Tongue (tissue), 2 donors: ENCODE measurements around the gene PRXL2B. TPM values are rescaled to one million over a fixed set of nuclear protein-coding genes. Genes with fewer than 3 reads are reported as not detected.
"Not testable (repeated sequence)": the region's sequence is repeated elsewhere in the genome, so short reads cannot be mapped to it uniquely, and the experiment has no call there.

ENCODE experiments used
- DNase-seq: peaks from one replicate; pipeline ENCODE4 v3.0.0-alpha.2; 2015
- total RNA-seq: library from RNA; depleted of rRNA; stranded (reverse); fragments of >200 nt; gene quantifications from one replicate; pipeline ENCODE4 v1.2.3, GENCODE V29; 2014

PRXL2B gene
- total RNA-seq, 1 donor from 2014 or later, result 15.4 TPM

GRCh38 chr1:2614145-2614544, 27.6 kb downstream of the PRXL2B start:
- DNase-seq, result no peak

- DNase-seq, result no peak
Measured at GRCh38 chr1:2617971-2618470, 31.4 kb downstream of the PRXL2B start.

DNA sequence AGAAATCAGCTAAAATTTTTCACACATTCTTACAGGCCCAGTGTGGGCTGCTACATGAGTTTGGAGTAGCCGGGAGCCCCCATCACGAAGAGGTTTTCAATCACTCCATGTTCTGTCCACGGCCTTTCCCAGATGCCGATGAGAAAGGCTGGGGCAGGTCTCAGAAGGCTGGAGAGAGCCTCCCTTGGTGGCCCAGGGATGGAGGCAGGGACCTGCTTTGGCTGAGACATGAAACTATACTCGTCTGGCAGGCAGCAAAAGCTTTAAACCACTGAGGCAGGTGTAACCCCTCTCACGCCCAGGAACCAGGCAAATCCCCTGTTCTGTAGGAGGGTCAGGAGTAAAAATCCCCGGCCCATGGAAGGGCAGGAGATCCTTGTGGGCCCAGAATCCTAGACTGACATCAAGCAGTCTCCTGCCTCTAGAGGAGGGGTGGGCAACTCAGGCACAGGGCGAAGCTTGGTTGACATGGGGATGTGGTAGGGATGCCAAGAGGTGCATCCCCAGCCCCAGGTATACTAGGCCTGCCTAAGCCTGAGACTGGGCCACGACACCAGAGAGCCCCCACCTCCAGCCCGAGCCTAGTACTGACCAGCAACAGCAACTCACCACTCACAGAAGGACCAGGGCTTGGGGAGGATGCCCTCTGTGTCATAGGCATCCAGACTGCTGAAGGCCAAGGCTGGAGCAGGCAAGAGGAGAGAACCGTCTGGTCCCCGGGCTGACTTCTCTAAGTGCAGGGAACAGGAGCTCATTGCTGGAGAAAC, 37.2 kb downstream of the PRXL2B start:
- no peak for DNase-seq

GRCh38 chr1:2624735-2625300, 38.2 kb downstream of the PRXL2B start:
- DNase-seq, result no peak

GRCh38 chr1:2625311-2625710, 38.7 kb downstream of the PRXL2B start:
- no peak for DNase-seq

GRCh38 chr1:2625748-2626147, 39.2 kb downstream of the PRXL2B start:
- DNase-seq, result not testable (repeated sequence)

DNA sequence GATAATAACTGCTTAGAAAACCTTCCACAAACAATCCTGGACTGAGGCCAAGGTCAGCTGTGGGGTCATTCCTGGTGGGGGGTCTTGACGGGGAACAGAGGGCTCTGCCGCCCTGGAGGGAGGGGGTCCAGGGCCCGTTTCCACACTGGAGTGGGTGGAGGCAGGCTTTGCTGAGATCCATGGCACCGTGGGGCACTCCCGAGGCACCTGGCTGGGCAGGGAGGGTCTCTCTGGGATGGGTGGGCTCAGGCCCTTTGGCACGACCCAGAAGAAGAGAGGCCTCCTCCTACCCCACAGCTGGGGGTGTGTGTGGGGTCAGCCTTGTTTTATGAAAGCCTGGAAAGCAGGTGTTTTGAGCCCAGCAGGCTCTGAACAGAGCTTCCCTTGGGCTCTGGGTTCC, 41.2 kb downstream of the PRXL2B start:
- no peak for DNase-seq

- DNase-seq, result no peak
Measured at GRCh38 chr1:2628191-2628932, 41.8 kb downstream of the PRXL2B start.

DNA sequence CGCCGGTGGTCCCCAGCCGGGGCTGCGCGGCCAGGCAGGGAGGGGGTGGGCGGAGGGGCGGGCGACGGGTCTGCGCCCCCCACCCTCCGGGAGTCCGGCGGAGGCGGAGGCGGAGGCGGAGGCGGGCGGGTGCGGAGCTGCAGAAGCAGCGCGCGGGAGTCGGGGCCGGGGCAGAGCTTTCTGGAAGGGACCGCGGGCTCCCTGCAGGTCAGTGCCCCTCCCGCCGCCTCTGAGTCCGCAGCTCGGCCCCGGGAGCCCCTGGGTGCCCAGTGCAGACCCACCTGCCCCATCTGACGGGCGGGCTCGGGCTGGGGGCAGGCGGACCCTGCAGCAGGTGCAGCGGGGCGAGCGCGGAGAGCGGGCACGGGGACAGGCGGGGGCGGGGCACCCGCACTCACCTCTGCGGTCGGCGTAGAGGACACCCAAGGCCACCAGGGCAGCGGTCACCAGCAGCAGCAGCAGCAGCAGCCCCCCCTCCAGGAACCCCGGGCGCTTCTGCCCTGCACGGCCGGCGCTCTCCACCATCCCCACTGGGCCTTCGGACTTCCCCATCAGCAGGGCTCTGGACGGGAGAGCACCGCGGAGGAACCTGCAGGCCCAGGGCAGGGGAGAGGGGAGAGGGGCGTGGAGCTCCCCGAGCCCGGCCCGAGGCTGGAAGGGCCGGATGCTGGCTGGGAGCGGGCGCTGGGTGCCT, 42.5 kb downstream of the PRXL2B start:
- no peak for DNase-seq

DNA sequence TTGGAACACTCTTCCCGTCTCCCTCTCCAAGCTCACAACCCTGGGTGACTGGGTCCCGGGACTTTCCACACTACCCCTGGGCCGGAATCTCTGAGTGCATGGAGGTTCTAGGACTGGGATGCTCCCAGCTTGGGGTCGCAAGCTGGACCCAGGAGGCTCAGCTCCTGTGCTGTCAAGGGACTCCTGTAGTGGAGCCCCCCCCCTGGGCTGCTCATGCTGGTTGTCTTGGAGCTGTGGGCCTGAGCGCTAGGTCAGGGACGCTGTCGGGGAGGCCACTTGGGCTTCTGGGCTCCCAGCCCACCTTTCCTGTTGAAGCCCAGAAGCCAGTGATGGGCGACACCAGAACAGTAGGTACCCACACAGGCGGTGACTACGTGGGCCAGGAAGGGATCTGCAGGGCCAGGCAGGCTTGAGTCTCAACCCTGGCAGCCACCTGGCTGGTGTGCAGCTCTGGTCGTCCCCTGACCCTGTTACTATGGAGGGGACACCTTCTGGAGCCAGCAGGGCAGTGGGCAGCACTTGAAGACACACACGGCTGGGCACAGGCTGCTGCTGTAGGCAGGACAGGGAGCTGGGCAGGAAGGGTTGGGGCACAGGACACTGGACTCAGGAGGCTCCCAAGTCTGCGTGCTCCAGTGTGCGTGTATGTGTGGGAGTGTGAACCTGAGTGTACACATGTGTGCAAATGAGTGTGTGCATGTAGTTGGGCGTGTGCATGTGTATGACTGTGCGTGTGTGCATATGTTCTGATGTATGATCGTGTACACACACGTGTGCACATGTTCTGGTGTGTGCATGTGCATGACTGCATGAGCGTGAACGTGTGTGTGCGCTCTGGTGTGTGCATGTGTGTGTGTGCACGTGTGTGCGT, 43.3 kb downstream of the PRXL2B start:
- DNase-seq, result no peak

GRCh38 chr1:2630498-2631135, 44.0 kb downstream of the PRXL2B start:
- DNase-seq, result no peak

DNA sequence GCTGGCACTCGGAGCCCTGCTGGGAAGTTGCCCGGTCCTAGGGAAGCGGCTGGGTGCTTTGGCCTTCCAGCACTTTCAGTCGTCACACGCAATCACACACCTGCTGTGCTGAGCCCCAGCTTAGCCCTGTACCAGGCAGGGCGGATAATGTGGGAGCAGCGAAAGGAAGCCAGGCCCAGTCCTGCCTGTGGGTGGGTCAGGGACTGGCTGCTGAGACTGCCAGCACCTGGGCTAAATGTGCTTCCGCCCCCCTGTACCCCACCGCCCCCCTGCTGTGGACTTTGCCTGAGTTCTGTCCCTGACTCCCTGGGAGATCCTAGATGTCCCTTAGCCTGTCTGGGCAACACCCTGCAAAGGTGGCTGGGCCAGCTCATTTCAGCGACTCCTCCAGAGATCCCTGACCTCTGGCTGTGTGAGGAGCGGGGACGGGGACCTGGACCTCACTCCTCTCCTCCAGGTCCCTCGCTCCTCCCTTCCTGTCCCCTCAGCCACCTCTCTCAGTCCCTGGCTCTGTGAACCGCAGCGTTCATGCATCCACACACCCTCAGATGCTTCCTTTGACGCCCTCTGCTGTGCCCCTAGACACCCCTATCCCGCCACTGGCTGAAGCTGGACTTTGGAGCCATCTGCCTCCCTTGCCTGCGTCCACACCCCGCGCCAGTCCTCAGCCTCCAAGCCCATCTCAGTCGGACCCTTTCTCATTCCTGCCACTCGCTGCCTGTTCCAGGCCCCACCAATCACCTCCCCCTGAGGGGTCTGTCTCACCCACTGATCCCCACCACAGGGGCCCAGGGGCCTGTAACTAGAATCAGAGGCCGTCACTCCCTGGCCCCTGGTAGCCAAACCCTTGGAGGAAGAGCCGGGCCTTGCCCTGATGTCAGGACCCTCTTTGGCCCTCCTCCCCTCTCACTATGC, 44.8 kb downstream of the PRXL2B start:
- no peak for DNase-seq

GRCh38 chr1:2632051-2632430, 45.5 kb downstream of the PRXL2B start:
- no peak for DNase-seq

- no peak for DNase-seq
Measured at GRCh38 chr1:2632561-2633361, 46.2 kb downstream of the PRXL2B start, which contains the start of gene MMEL1. Gene MMEL1, minus strand, starts transcription at chr1:2633016. Its CDS starts 3,532 bp downstream, at chr1:2629484.

DNA sequence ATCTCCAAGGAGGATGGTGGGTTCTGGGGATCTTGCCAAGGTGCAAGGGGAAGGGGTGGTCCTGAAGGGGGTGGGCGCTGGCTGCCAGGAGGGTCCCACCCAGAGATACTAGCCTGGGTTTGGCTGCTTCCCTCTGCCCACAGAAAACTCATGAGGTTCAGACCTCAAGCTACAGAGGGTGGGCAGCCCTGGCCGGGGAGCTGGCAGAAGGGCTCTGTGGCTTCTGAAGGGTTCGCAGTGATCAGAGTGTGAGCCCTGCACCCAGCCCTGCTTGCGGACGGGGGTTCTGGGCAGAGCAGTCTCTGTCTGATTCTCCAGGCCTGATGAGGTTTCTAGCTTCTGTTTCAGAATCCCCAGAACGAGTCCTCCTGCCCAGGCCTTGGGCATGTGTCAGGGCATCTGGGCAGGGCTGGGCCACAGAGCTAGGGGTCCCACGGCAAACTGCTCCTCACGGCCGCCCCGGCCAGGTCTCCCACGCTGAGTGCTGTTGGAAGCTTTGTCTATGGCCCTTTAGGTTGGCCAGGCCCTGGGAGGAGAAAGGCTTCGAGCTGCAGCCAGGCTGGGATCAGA, 46.9 kb downstream of the PRXL2B start:
- DNase-seq, result no peak

DNA sequence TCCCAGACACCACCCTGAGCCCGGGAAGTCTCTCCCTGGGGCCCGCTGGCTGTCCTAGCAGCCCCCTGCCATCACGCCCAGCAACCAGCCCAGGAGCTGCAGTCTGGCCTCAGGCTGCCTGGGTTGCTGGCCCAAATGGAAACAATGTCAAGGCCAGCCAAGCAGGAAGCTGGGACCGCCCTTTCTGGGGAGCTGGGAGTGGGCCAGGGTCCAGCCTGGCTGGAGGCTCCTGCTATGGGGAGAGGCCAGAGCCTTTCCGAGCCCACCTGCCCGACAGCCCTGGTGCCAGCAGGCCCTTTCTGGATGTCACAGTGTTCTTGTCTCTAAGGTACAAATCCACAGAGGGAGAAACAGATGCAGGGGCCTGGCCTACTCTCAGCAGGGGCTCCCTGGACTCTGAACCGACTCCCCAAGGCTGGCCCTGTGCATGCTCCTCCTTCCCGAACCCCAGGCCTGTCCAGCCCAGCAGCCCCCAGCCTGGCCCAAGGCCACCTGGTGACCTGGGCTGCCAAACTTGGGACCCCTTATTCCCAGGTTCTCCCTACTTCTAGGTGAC, 47.4 kb downstream of the PRXL2B start:
- DNase-seq, result no peak

DNA sequence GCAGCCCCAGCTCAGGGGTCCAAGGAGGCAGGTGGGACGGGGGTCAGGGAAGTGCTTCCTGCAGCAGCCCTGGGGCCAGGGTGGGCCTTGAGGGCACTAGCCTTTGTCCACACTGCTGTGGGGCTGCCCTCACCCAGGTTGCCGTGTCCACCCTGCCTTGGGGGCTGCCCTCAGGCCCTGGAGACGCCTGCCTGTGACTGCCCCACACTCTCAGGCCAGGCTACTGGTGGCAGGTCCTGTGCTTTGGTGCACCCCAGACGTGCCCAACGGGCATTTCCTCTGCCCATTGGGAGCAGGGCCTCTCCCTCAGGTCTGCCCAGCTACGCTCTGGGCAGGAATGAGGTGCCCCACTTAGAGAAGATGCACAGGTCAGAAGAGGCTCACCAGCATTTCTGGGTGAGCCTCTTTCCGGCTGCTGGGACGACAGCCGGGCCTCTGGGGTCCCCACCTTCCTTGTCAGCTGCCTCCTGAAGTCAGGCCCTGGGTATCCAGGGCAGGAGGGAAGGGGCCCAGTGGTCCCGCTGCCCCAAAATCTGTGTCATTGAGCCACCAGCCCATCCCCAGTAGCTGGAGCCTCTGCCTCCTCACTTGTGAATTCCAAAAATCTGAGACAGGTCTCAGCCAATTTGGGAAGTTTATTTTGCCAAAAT, 48.9 kb downstream of the PRXL2B start:
- no peak for DNase-seq

- DNase-seq, result no peak
Measured at GRCh38 chr1:2636733-2637132, 50.2 kb downstream of the PRXL2B start.
